Activated T-cell treated with anti-CD3 and anti-CD28 coated beads, Interleukin-2, amount 50 U/mL, for 72 hours (primary cell): ENCODE results near the gene MYO7B. TPM values are rescaled to one million over a fixed set of nuclear protein-coding genes. Genes with fewer than 3 reads are reported as not detected.
A peak's percentile ranks its signal among the peaks of the same experiment; 100 is the strongest.

ENCODE experiments used
- ATAC-seq, 2 donors: fragments of 150-1000 bp; cut with Tn5 transposase; replicated peaks in 1 of 2; 2 replicates each; pipeline ENCODE4 v1.10.0; 2021; ENCODE audit warnings: moderate library complexity in 2 of 2, mild to moderate bottlenecking in 1 of 2
- DNase-seq, 2 donors: peaks; one replicate each; pipeline ENCODE4 v3.0.0; 2021 to 2022; ENCODE audit warnings: mixed read lengths in 1 of 2
- H3K27ac Mint-ChIP-seq: one replicate; pipeline ENCODE4 v1.8.0; 2022; ENCODE audit warnings: mild to moderate bottlenecking, moderate library complexity, mixed read lengths
- H3K27me3 Mint-ChIP-seq: one replicate; pipeline ENCODE4 v1.8.0; 2022; ENCODE audit warnings: low read depth, mixed read lengths
- H3K36me3 Mint-ChIP-seq, 2 donors: one replicate each; pipeline ENCODE4 v1.8.0; 2022; ENCODE audit warnings: mixed read lengths in 2 of 2, mild to moderate bottlenecking in 1 of 2; ENCODE audit not compliant: insufficient read depth in 2 of 2
- H3K4me1 Mint-ChIP-seq: one replicate; pipeline ENCODE4 v1.8.0; 2022; ENCODE audit warnings: low read depth, mixed read lengths
- H3K4me3 Mint-ChIP-seq, 2 donors: one replicate each; pipeline ENCODE4 v1.8.0; 2022; ENCODE audit warnings: mild to moderate bottlenecking in 2 of 2, mixed read lengths in 2 of 2, moderate library complexity in 2 of 2
- H3K9me3 Mint-ChIP-seq, 2 donors: one replicate each; pipeline ENCODE4 v1.8.0; 2022; ENCODE audit warnings: mixed read lengths in 2 of 2
- total RNA-seq, 2 donors: library from RNA; stranded (reverse); gene quantifications; one replicate each; pipeline ENCODE4 v1.2.3, GENCODE V29; 2022

Gene MYO7B
- under 1 TPM; 0.50 to 0.79 TPM for total RNA-seq

DNA sequence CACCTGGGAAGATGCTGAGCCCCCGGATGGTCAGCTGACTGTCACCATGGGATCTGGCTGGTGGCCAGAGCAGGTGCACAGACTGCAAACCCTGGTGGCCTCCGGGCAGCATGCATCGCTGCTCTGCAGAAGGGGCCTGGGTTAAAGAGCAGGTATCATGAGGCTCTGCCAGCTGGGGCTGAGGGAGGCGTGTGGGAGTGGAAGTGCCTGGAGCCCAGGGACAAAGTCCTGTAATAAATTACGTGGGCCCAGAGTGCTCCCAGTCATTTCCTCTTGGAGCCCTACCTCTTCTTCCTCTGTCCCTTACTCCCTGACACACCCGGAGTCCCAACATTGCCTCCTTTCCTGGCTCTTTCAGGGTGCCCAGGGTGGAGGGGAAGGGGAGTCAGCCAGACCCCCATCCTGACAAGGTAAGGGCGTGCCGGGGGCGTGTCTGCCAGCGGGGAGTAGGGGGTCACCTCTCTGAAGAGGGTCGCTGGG lies at the start of gene MYO7B:
Gene MYO7B (plus strand): TSS at position 262 of the 480 bp plus-strand sequence. CDS start 24,040 bp downstream, outside the sequence.
- ATAC-seq: no peak
- H3K36me3 Mint-ChIP-seq: no peaks in the 10 kb centered on the region
- H3K4me1 Mint-ChIP-seq: no peaks in the 10 kb centered on the region
- no peaks in the 10 kb centered on the region for H3K9me3 Mint-ChIP-seq
- no peak within 1 kb of the TSS for H3K4me3 Mint-ChIP-seq
- peaks cover 6% of the 10 kb centered on the region for H3K27me3 Mint-ChIP-seq
- H3K27ac Mint-ChIP-seq: no peak within 1 kb of the TSS
- no peak for DNase-seq

DNA sequence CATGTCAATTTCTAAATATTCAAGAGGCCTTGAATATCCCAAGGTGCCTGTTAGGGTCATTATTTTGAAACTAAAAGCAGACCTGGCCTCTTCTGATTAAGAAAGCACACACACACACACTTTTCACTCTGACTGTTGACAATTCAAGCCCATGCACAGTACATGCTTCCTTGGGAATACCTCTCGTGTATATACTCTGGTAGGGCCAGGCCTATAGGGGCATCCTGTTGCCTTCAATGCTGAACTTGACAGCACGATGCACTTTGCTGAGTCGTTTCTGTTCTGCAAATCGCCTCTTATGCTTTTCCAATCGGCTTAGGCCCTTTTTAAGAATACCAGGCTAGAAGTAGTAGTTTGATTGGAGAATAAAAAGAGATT lies 49.8 kb upstream of the MYO7B start:
- Mint-ChIP-seq H3K9me3 (no peaks in the 10 kb centered on the region), H3K4me1 (peaks cover 33% of the 10 kb centered on the region), H3K36me3 (peaks cover 8 to 42% of the 10 kb centered on the region in 2 donors), H3K27ac (peak overlapping the region; percentile 30), H3K27me3 (no peaks in the 10 kb centered on the region), H3K4me3 (peak overlapping the region in 1 of 2 donors; percentile 44)
- no peak for DNase-seq
- peak in 1 of 2 donors; percentile 66 for ATAC-seq

DNA sequence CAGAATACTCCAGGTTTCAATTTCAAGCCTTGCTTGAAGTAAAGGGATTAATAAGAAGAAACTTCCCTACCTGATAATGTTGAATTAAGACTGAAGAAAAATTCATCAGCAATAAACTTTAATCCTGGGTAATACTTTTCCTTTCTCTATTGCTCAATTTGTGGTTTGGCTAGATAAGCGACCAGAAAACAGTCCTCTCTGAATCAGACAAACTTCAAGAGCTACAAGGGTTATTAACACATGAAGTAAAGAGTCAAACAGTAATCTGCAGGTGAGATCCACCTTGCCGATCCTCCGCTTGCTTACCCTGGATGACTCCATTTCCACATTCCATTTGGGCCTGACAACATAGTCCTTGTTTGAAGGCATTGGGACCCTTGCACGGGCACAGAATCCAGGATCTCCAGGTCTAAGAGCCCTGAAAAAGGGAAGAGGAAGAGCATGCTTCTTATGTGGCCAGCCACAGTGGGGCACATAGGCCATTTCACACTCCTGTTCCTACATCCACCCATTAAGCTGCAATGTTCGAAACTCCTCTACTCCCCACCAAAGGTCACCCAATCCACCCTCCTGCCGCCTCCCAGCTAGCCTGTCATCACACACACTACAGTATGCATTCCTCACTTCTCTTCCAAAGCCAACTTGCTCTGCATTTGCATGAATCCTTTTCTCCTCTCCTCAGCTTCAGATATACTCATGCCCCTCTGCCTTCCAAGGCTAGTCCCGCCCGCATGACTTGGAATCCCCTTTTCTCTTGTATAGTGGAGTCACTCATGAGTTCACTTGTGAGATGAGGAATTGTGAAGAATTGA lies 49.0 kb upstream of the MYO7B start:
- Mint-ChIP-seq H3K4me1 (peaks cover 33% of the 10 kb centered on the region), H3K9me3 (no peaks in the 10 kb centered on the region), H3K27ac (peak overlapping the region; percentile 90), H3K27me3 (no peaks in the 10 kb centered on the region), H3K36me3 (peaks cover 8 to 42% of the 10 kb centered on the region in 2 donors), H3K4me3 (peak overlapping the region; percentile 15 to 44)
- DNase-seq (no peak), ATAC-seq (no peak)

DNA sequence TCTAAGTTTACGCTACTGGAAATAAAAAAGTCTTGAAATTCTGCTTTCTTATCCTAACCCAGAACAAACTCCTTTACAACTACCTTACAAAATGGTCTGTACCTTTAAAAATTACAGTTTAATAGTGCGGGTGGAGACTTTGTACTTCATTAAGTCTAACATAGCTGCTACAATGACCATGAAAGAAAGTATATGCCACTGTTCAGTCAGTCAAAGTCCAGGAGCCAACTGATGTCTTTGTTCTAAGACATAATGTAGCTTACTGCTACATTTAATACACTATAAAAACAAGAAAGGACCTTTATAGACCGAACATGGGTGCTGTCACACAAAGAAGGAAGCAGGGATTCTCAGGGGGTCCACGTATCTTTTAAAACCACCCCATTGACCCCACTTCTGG lies 45.2 kb upstream of the MYO7B start:
- H3K27me3 Mint-ChIP-seq: no peaks in the 10 kb centered on the region
- no peak for DNase-seq
- H3K4me3 Mint-ChIP-seq: no peak overlapping the region
- H3K27ac Mint-ChIP-seq: no peak overlapping the region
- H3K9me3 Mint-ChIP-seq: no peaks in the 10 kb centered on the region
- H3K4me1 Mint-ChIP-seq: peaks cover 33% of the 10 kb centered on the region
- H3K36me3 Mint-ChIP-seq: peaks cover 10 to 39% of the 10 kb centered on the region in 2 donors
- ATAC-seq: no peak

DNA sequence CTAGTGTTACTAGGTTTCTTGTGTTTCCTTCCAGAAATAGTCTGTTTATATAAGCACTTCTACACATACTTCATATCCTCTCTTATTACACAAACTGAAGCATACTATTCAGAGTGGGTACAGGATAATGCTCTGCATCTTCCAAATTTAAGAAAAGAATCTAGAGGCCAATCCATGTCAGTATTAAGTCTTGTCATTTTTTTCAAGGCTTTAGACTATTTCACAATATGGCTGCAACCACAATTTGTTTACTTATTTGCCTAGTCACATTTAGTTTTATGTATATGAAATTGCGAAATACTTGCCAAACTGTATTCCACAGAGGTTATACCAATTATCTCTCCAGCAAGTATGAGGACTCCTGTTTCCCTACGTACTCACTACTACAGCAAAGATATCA lies 37.1 kb upstream of the MYO7B start:
- Mint-ChIP-seq H3K4me1 (peaks cover 15% of the 10 kb centered on the region), H3K36me3 (peaks cover 14 to 60% of the 10 kb centered on the region in 2 donors), H3K27me3 (no peaks in the 10 kb centered on the region), H3K9me3 (no peaks in the 10 kb centered on the region), H3K4me3 (no peak overlapping the region), H3K27ac (peak overlapping the region; percentile 45)
- ATAC-seq (no peak), DNase-seq (no peak)

DNA sequence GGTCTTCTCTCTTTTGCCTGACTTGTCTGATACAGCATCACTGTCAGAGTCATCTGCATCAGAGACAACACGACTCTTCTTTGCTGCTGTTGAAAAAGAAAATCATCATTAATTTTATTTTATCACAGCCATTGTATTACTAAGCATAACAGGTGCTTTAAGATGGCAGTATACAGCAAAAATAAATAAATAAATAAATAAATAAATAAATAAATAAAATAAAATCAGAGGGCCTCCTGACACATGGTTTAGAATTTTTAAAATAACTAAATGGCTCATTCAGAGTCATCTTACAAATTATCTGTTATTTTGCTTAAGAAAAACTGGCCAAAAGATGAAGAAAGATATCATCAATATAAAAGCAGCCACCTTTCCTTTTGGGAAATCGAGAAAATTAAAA lies 32.0 kb upstream of the MYO7B start:
- Mint-ChIP-seq H3K27ac (peak overlapping the region; percentile 18), H3K4me3 (no peak overlapping the region), H3K27me3 (no peaks in the 10 kb centered on the region), H3K4me1 (peaks cover 8% of the 10 kb centered on the region), H3K9me3 (no peaks in the 10 kb centered on the region), H3K36me3 (peaks cover 13 to 49% of the 10 kb centered on the region in 2 donors)
- ATAC-seq: no peak
- no peak for DNase-seq

DNA sequence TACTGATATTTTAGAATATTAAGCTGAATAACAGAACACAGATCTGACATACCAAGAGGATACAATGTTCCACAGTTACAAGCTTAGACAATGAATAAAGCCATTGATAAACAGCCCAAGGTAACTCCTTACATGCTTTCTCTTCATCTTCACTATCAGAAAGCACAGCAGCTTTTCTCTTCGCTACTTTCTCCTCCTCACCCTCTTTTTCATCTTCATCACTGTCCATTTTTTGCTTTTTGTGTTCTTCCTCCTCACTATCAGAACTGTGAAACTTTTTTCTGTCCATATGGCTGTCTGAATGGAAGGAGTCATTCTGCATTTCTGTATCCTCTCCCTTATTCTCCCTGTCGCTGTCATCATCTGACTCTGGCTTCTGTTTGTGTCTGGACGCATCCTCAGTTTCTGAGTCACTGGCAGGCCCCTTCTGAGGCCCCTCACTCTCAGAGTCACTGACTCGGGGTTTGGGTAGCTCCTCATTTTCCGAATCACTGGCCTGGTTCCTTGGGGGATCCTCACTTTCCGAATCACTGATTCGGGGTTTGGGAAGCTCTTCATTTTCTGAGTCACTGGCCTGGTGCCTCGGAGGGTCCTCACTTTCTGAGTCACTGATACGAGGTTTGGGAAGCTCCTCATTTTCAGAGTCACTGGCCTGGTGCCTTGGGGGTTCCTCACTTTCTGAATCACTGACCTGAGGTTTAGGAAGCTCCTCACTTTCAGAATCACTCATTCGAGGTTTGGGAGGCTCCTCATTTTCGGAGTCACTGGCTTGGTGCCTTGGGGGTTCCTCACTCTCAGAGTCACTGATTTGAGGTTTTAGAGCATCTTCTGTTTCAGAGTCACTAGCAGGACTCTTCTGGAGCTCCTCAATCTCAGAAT lies 30.7 kb upstream of the MYO7B start:
- H3K36me3 Mint-ChIP-seq: peaks cover 13 to 43% of the 10 kb centered on the region in 2 donors
- DNase-seq (no peak), ATAC-seq (peak in 1 of 2 donors; percentile 38)
- H3K4me3 Mint-ChIP-seq: no peak overlapping the region
- no peaks in the 10 kb centered on the region for H3K9me3 Mint-ChIP-seq
- H3K4me1 Mint-ChIP-seq: peaks cover 15% of the 10 kb centered on the region
- no peaks in the 10 kb centered on the region for H3K27me3 Mint-ChIP-seq
- peak overlapping the region; percentile 66 for H3K27ac Mint-ChIP-seq

DNA sequence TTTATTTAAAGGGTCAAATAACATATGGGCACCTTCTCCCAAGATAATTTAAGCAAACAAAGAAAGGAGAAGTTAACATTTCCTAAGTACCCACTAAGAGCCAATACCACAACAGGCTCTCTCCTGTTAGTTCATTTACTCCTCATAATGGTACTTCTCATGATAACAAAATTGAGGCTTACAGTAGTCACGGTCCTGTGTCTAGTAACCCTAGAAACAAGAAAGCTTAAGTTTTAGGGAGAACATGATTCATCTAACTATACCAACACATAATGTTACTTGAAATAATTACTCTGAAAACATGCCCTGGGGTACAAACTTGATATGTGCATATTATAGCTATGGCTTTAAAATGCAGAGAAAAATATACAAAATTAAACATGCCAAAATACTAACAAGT lies 29.0 kb upstream of the MYO7B start:
- no peak overlapping the region for H3K4me3 Mint-ChIP-seq
- H3K27ac Mint-ChIP-seq: peak overlapping the region; percentile 56
- H3K9me3 Mint-ChIP-seq: no peaks in the 10 kb centered on the region
- DNase-seq (no peak), ATAC-seq (peak in 1 of 2 donors; percentile 38)
- no peaks in the 10 kb centered on the region for H3K27me3 Mint-ChIP-seq
- H3K36me3 Mint-ChIP-seq: peaks cover 10 to 33% of the 10 kb centered on the region in 2 donors
- peaks cover 26% of the 10 kb centered on the region for H3K4me1 Mint-ChIP-seq

DNA sequence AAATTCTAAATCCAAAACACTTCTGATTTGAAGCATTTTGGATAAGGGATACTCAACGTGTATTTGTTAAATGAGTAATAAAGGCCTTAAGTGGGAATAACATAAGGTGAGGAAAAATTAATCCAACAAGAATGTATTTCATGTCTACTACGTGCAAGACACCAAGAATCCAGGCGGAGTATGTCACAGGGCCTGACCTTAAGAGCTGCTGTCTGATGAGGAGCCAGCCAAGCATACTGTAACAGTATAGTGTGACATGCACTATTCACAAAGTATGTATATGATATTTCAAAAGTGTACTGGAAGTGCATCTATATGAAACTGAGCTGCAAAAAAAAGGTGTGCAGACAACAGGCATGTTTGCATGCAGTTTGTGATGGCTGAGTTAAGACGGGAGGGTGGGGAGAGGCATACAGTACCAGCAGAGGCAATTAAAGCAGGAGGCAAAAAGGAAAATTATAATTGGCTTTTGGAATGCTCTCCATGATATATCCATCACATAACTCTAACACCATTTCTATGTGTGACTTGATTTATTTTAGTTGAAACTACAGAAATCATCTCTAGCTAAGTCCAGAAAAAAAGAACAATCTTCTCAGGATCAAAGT lies 27.4 kb upstream of the MYO7B start:
- peaks cover 37% of the 10 kb centered on the region for H3K4me1 Mint-ChIP-seq
- DNase-seq (no peak), ATAC-seq (no peak)
- peaks cover 8 to 18% of the 10 kb centered on the region in 2 donors for H3K36me3 Mint-ChIP-seq
- no peaks in the 10 kb centered on the region for H3K27me3 Mint-ChIP-seq
- no peak overlapping the region for H3K4me3 Mint-ChIP-seq
- H3K9me3 Mint-ChIP-seq: no peaks in the 10 kb centered on the region
- peak overlapping the region; percentile 20 for H3K27ac Mint-ChIP-seq

DNA sequence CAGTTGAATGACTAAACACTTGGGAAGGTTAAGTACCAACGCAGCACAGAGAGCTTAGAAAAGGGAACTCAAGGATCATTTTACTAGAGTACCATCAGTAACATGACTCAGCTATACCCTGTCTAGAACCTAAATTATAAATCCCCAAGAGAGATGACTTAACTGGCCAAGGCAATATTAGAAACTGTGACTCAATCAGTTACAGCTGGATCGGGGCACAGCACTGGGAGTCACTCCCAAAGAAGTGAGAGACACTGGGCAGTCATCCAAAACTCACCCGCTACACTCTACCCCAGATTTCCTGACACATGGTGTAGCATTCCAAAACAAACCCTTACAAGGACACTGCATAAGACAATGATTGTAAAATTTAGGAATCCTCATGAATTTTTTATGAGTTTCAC lies 26.9 kb upstream of the MYO7B start:
- Mint-ChIP-seq H3K27me3 (no peaks in the 10 kb centered on the region), H3K27ac (peak overlapping the region; percentile 20), H3K4me3 (no peak overlapping the region), H3K9me3 (no peaks in the 10 kb centered on the region), H3K4me1 (peaks cover 42% of the 10 kb centered on the region), H3K36me3 (peaks cover 5 to 17% of the 10 kb centered on the region in 2 donors)
- ATAC-seq (no peak), DNase-seq (no peak)

DNA sequence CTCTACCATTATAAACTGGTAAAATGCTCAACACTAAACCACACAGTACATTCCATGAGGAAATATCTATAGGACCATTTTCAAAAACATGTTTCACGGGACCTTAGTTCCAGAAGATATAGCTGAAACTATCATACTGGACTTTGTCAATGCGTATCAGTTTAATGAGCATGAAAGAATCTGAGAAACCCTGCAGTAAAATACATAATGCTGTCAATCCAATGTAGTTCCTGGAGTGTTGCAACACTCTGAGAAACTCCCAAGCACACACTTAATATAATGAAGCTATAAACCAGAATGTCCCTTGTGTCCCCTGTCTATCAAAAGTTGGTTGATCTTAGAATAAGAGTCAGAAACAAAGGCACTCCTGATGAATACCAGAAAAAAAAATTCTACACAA lies 25.4 kb upstream of the MYO7B start:
- no peaks in the 10 kb centered on the region for H3K27me3 Mint-ChIP-seq
- no peaks in the 10 kb centered on the region for H3K9me3 Mint-ChIP-seq
- ATAC-seq (no peak), DNase-seq (no peak)
- H3K36me3 Mint-ChIP-seq: peaks cover 2 to 12% of the 10 kb centered on the region in 2 donors
- H3K4me1 Mint-ChIP-seq: peaks cover 47% of the 10 kb centered on the region
- no peak overlapping the region for H3K27ac Mint-ChIP-seq
- no peak overlapping the region for H3K4me3 Mint-ChIP-seq

DNA sequence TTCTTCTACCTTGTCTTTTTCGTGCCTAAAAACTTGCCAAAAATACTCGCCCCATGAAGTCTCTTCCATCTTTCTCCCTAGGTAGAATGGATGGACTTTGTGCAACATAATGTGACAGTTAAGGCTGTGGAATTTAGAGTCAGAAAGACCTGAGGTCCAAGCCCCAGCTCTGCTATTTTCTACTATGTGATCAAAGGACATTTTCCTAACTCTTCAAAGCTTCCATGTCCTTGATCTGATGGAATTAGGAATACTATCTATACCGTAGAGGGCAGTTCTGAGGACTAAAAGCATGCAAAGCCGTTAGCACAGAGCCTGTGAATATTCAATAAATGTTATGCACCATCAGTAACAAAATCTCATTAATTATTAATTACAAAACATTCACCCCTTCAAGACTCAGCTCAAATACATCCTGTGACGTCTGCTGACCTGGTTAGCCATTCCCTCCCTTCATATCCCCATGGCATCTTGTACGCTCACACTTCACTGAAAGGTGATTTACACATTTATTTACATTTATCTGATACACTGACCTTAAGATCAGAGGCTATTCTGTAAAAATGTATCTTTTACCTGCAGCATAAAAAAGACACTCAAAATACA lies 24.3 kb upstream of the MYO7B start:
- Mint-ChIP-seq H3K9me3 (no peaks in the 10 kb centered on the region), H3K4me3 (no peak overlapping the region), H3K27ac (peak overlapping the region; percentile 77), H3K36me3 (peaks cover 2 to 13% of the 10 kb centered on the region in 2 donors), H3K27me3 (no peaks in the 10 kb centered on the region), H3K4me1 (peaks cover 56% of the 10 kb centered on the region)
- no peak for DNase-seq
- ATAC-seq: no peak
